Kidney (tissue), 14 donors: Measurements from ENCODE around the gene EGFR. TPM values are rescaled to one million over a fixed set of nuclear protein-coding genes. Genes with fewer than 3 reads are reported as not detected.
A peak's percentile ranks its signal among the peaks of the same experiment; 100 is the strongest.

ENCODE experiments used
- DNase-seq, 5 donors: peaks; one replicate each; pipeline ENCODE4 v3.0.0-alpha.2; 2013 to 2020
- FAIRE-seq: peaks from 2 replicates; lab custom pipeline; 2012; peaks lifted over from hg19 to GRCh38; lab: Jason Lieb, UNC
- H3K27ac ChIP-seq, 2 donors: one replicate each; pipeline ENCODE4 v1.7.0; 2013; ENCODE audit warnings: low read depth in 2 of 2, low read length in 2 of 2, inconsistent platforms in 1 of 2
- H3K27me3 ChIP-seq: one replicate; pipeline ENCODE4 v1.7.1; 2013; ENCODE audit warnings: low read length, inconsistent platforms; ENCODE audit not compliant: control insufficient read depth, insufficient read depth
- H3K36me3 ChIP-seq, 3 donors: one replicate each; pipeline versions ENCODE4 v1.7.0 to v1.7.1; 2013; ENCODE audit warnings: low read length in 3 of 3, control low read depth in 1 of 3, inconsistent platforms in 1 of 3; ENCODE audit not compliant: insufficient read depth in 3 of 3, control insufficient read depth in 2 of 3
- H3K4me1 ChIP-seq, 3 donors: one replicate each; pipeline versions ENCODE4 v1.7.0 to v1.7.1; 2013; ENCODE audit warnings: low read length in 3 of 3, inconsistent platforms in 1 of 3, low read depth in 1 of 3; ENCODE audit not compliant: control insufficient read depth in 2 of 3, insufficient read depth in 2 of 3
- H3K4me3 ChIP-seq, 3 donors: one replicate each; pipeline versions ENCODE4 v1.7.0 to v1.8.1; 2013; ENCODE audit warnings: low read length in 3 of 3, control low read depth in 1 of 3, inconsistent platforms in 1 of 3
- H3K9ac ChIP-seq, 3 donors: one replicate each; pipeline versions ENCODE4 v1.7.0 to v1.7.1; 2013; ENCODE audit warnings: low read length in 3 of 3, control low read depth in 1 of 3, inconsistent platforms in 1 of 3
- H3K9me3 ChIP-seq, 3 donors: one replicate each; pipeline versions ENCODE4 v1.7.0 to v1.7.1; 2013; ENCODE audit warnings: low read length in 3 of 3, control low read depth in 1 of 3, inconsistent platforms in 1 of 3; ENCODE audit not compliant: control insufficient read depth in 2 of 3, insufficient read depth in 1 of 3
- CTCF ChIP-seq: IDR thresholded peaks from 3 replicates; pipeline ENCODE4 v1.5.1; 2012; ENCODE audit warnings: mild to moderate bottlenecking, moderate library complexity, borderline replicate concordance; ENCODE audit not compliant: insufficient read depth; ENCODE audit errors: extremely low read depth
- intact Hi-C: fragments of 100-400 bp; cut with DNase I; formaldehyde crosslinking; loops from one replicate; pipeline ENCODE4 v1.11.1; 2022
- polyA plus RNA-seq: library from polyadenylated mRNA; stranded (reverse); fragments of 350-450 nt; fragmentation: Illumina TruSeq; extraction: RNeasy Lipid Tissue Mini Kit (QIAGEN cat#74804); gene quantifications from one replicate; pipeline ENCODE4 v1.2.3, GENCODE V29; 2014; ENCODE audit warnings: low read depth, low replicate concordance; ENCODE audit not compliant: insufficient read depth
- total RNA-seq: library from RNA; stranded (reverse); fragmentation: NEBNext Ultra II Directional; extraction: Animal tissue kit (Norgen Biotek cat#: 25700); gene quantifications from one replicate; pipeline ENCODE4 v1.2.1, GENCODE V29; 2021
- donor health status: control.
- donor health status: control.
- donor health status: control.
- donor health status: control.
- donor health status: control.
- donor health status: DM: yes; HTN: yes; CAD: no.
- donor health status: Normal renal cell carcinoma (clear cell type).

EGFR gene
- total and polyA plus RNA-seq, 2 donors from 2014 or later: 5.9 to 61.3 TPM

- intact Hi-C loops: no loop called here
- no peak for TF ChIP-seq CTCF
- DNase-seq (peak in 4 of 5 donors; percentile 64 to 93 (median 70)), FAIRE-seq (no peak)
- H3K9ac ChIP-seq: peak overlapping the region in 1 of 3 donors; percentile 71
- H3K27me3 ChIP-seq: no peaks in the 10 kb centered on the region
- peak overlapping the region; percentile 24 to 77 (median 55) for H3K4me3 ChIP-seq
- H3K4me1 ChIP-seq: peaks cover 0 to 8% (median 6%) of the 10 kb centered on the region in 3 donors
- no peaks in the 10 kb centered on the region for H3K36me3 ChIP-seq
- no peaks in the 10 kb centered on the region for H3K9me3 ChIP-seq
- peak overlapping the region; percentile 80 to 88 for H3K27ac ChIP-seq
These were observed 424 bp downstream of the EGFR start for GRCh38 chr7:55019191-55019690.

GRCh38 chr7:55019691-55020465, 1.1 kb downstream of the EGFR start:
- peak overlapping the region; percentile 80 to 88 for H3K27ac ChIP-seq
- no peak for FAIRE-seq
- H3K27me3 ChIP-seq: no peaks in the 10 kb centered on the region
- intact Hi-C loops: no loop called here
- no peak for TF ChIP-seq CTCF
- H3K9me3 ChIP-seq: no peaks in the 10 kb centered on the region
- H3K4me3 ChIP-seq: peak overlapping the region; percentile 42 to 77 (median 44)
- H3K9ac ChIP-seq: peak overlapping the region in 2 of 3 donors; percentile 13 to 71
- DNase-seq: peak; percentile 43 to 81 (median 68)
- no peaks in the 10 kb centered on the region for H3K36me3 ChIP-seq
- peaks cover 0 to 8% (median 6%) of the 10 kb centered on the region in 3 donors for H3K4me1 ChIP-seq

GRCh38 chr7:55020466-55020871, 1.7 kb downstream of the EGFR start:
- intact Hi-C loops: no loop called here
- peak in 3 of 5 donors; percentile 24 to 65 (median 44) for DNase-seq
- no peaks in the 10 kb centered on the region for H3K27me3 ChIP-seq
- peak overlapping the region; percentile 80 to 88 for H3K27ac ChIP-seq
- no peaks in the 10 kb centered on the region for H3K9me3 ChIP-seq
- H3K4me1 ChIP-seq: peaks cover 0 to 8% (median 6%) of the 10 kb centered on the region in 3 donors
- H3K4me3 ChIP-seq: peak overlapping the region; percentile 36 to 77 (median 42)
- TF ChIP-seq CTCF: no peak
- FAIRE-seq: no peak
- H3K9ac ChIP-seq: peak overlapping the region in 1 of 3 donors; percentile 71
- H3K36me3 ChIP-seq: no peaks in the 10 kb centered on the region
